Measurements from ENCODE around the gene NUTM2G. TPM values are rescaled to one million over a fixed set of nuclear protein-coding genes. Genes with fewer than 3 reads are reported as not detected.
"Not testable (repeated sequence)": the region's sequence is repeated elsewhere in the genome, so short reads cannot be mapped to it uniquely, and the experiment has no call there.

Gene NUTM2G, protein sequence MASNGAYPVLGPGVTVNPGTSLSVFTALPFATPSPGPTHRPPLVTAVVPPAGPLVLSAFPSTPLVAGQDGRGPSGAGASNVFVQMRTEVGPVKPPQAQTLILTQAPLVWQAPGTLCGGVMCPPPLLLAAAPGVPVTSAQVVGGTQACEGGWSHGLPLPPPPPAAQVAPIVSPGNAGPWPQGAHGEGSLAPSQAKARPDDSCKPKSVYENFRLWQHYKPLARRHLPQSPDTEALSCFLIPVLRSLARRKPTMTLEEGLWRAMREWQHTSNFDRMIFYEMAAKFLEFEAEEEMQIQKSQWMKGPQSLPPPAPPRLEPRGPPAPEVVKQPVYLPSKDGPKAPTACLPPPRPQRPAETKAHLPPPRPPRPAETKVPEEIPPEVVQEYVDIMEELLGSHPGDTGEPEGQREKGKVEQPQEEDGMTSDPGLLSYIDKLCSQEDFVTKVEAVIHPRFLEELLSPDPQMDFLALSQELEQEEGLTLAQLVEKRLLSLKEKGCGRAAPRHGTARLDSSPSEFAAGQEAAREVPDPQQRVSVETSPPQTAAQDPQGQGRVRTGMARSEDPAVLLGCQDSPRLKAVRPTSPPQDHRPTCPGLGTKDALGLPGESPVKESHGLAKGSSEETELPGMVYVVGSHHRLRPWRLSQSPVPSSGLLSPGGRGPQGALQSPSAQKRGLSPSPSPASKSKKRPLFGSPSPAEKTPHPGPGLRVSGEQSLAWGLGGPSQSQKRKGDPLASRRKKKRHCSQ
- total RNA-seq (2021; ENCODE audit: unreplicated experiment) (not detected), Bru-seq, nascent RNA (not detected), BruChase-seq, experiment 1, labeled RNA remaining after a 2-hour chase (not detected), BruChase-seq, experiment 2, labeled RNA remaining after a 6-hour chase (not detected)
- 0.38 TPM for polyA plus RNA-seq (2012; ENCODE audit: insufficient read length)
- long read RNA-seq, partial matches to known transcripts: 0 of 1 reads
- long read RNA-seq, other reads (novel, unspliced or antisense): 1 of 1 reads

DNA sequence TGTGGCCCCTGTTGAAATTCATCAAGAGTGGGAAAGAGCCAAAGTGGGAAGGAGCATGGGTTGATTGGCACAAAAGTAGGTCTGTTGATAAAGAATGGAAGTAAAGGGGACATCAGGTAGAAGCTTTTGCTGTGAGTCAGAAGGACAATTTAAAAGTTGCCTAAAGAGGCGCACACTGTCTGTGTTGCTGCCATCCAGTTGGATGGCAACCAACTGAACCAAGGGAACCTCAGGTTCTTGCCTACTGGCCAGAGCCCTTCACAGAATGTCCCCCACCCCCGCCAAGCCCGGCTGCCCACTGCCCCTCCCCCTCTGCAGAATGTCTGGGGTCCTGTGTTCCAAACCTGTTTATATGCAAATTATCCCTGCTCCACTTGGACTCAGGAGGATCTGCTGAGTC is at the start of gene NUTM2G:
NUTM2G (plus strand) TSS at position 301 of the 400 bp plus-strand sequence. CDS start 182 bp downstream, outside the sequence.
- BruUV-seq (replicated peaks); H3K4me3 ChIP-seq (ENCODE audit: low read depth in 2 of 2, low read length in 2 of 2); H3K36me3 ChIP-seq (ENCODE audit: control insufficient read depth, insufficient read depth, low read length); CTCF ChIA-PET; H3K27me3 ChIP-seq (ENCODE audit: control insufficient read depth, insufficient read depth, low read length); DNase-seq (ENCODE audit: low read depth, low spot score); ATAC-seq; H3K9me3 ChIP-seq (ENCODE audit: control insufficient read depth, insufficient read depth, low read depth, low read length); intact Hi-C loops (cut with micrococcal nuclease; ENCODE audit: unreplicated experiment); POLR2A ChIA-PET; in situ Hi-C loops (cut with HindIII; ENCODE audit: low pct_unique_long_range_greater_than_20kb, low sequenced_read_pairs); H3K4me1 ChIP-seq (ENCODE audit: control insufficient read depth, insufficient read depth, low read length); H3K27ac ChIP-seq (ENCODE audit: low read length): not testable (repeated sequence)

DNA sequence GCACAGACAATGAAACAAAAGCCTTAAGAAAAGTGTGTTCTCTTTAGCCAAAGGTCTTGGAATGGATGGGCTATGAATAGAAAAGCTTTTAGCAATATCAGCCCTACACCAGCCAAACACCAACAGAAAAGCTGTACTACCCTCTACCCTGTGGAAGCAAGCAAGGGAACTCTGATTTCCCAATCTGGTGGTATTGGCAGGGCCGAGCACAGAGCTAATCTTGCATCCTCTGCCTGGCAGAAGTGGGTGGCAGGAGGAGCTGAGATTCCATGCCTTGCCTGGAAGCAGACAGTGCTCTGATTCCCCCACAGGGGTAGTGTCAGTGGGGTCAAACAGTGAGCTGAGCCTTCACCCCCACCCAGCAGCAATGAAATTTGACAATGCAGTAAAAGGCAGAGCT is 44.7 kb upstream of the NUTM2G start:
- ChIA-PET CTCF (no interaction called here), POLR2A (no interaction called here)
- Histone ChIP-seq H3K4me1 (ENCODE audit: control insufficient read depth, insufficient read depth, low read length) (no peaks in the 10 kb centered on the region), H3K27ac (ENCODE audit: low read length) (no peak overlapping the region), H3K9me3 (ENCODE audit: control insufficient read depth, insufficient read depth, low read depth, low read length) (no peaks in the 10 kb centered on the region), H3K27me3 (ENCODE audit: control insufficient read depth, insufficient read depth, low read length) (no peaks in the 10 kb centered on the region; the same call in 1 of the 2 replicates), H3K36me3 (ENCODE audit: control insufficient read depth, insufficient read depth, low read length) (no peaks in the 10 kb centered on the region), H3K4me3 (ENCODE audit: low read depth in 2 of 2, low read length in 2 of 2) (no peak overlapping the region)
- in situ Hi-C loops (cut with HindIII; ENCODE audit: low pct_unique_long_range_greater_than_20kb, low sequenced_read_pairs): no loop called here
- BruUV-seq (replicated peaks): no TSS peak
- DNase-seq (ENCODE audit: low read depth, low spot score) (no peak), ATAC-seq (no peak; the same call in 1 of the 2 replicates)
- intact Hi-C loops (cut with micrococcal nuclease; ENCODE audit: unreplicated experiment): no loop called here
- TF ChIP-seq TCF7L2 (IDR thresholded peaks at IDR 0.05; ENCODE audit: low read depth, low read length) (no peak), SIN3A (IDR thresholded peaks at IDR 0.05; ENCODE audit: borderline replicate concordance, insufficient read depth, low read depth, low read length) (no peak), POLR2AphosphoS5 (IDR thresholded peaks at IDR 0.05; ENCODE audit: low read depth, low read length) (no peak)
- TF ChIP-seq, protein P1, sequence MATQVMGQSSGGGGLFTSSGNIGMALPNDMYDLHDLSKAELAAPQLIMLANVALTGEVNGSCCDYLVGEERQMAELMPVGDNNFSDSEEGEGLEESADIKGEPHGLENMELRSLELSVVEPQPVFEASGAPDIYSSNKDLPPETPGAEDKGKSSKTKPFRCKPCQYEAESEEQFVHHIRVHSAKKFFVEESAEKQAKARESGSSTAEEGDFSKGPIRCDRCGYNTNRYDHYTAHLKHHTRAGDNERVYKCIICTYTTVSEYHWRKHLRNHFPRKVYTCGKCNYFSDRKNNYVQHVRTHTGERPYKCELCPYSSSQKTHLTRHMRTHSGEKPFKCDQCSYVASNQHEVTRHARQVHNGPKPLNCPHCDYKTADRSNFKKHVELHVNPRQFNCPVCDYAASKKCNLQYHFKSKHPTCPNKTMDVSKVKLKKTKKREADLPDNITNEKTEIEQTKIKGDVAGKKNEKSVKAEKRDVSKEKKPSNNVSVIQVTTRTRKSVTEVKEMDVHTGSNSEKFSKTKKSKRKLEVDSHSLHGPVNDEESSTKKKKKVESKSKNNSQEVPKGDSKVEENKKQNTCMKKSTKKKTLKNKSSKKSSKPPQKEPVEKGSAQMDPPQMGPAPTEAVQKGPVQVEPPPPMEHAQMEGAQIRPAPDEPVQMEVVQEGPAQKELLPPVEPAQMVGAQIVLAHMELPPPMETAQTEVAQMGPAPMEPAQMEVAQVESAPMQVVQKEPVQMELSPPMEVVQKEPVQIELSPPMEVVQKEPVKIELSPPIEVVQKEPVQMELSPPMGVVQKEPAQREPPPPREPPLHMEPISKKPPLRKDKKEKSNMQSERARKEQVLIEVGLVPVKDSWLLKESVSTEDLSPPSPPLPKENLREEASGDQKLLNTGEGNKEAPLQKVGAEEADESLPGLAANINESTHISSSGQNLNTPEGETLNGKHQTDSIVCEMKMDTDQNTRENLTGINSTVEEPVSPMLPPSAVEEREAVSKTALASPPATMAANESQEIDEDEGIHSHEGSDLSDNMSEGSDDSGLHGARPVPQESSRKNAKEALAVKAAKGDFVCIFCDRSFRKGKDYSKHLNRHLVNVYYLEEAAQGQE (IDR thresholded peaks at IDR 0.05; ENCODE audit: insufficient read depth in 1 of 2, low read depth in 2 of 2, low read length in 1 of 2): no peak
- TF ChIP-seq, protein P2, sequence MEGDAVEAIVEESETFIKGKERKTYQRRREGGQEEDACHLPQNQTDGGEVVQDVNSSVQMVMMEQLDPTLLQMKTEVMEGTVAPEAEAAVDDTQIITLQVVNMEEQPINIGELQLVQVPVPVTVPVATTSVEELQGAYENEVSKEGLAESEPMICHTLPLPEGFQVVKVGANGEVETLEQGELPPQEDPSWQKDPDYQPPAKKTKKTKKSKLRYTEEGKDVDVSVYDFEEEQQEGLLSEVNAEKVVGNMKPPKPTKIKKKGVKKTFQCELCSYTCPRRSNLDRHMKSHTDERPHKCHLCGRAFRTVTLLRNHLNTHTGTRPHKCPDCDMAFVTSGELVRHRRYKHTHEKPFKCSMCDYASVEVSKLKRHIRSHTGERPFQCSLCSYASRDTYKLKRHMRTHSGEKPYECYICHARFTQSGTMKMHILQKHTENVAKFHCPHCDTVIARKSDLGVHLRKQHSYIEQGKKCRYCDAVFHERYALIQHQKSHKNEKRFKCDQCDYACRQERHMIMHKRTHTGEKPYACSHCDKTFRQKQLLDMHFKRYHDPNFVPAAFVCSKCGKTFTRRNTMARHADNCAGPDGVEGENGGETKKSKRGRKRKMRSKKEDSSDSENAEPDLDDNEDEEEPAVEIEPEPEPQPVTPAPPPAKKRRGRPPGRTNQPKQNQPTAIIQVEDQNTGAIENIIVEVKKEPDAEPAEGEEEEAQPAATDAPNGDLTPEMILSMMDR (IDR thresholded peaks at IDR 0.05): no peak

Measured in Panc1 (cell line).